DND-41 (cell line): ENCODE data around the gene DDX47.

Source experiments
- ATAC-seq: fragments of 200-7000 bp; cut with Tn5 transposase; 3 replicates; pipeline ENCODE4 v1.9.1; 2021; ENCODE audit warnings: low read depth; ENCODE audit not compliant: insufficient read depth
- DNase-seq: peaks from one replicate; pipeline ENCODE4 v3.0.0-alpha.2; 2020
- H2AFZ ChIP-seq: 2 replicates; pipeline ENCODE4 v1.6.0; 2012; ENCODE audit warnings: low read depth, low read length
- H3K27ac ChIP-seq: 2 replicates; pipeline ENCODE4 v1.5.1; 2012; ENCODE audit warnings: low read length, inconsistent platforms
- H3K27me3 ChIP-seq: fragments of 200-600 bp; sonication (generic); 2 replicates; pipeline ENCODE4 v1.6.0; 2012; ENCODE audit warnings: low read length, mild to moderate bottlenecking, inconsistent platforms; ENCODE audit not compliant: insufficient read depth, poor library complexity
- H3K36me3 ChIP-seq: 2 replicates; pipeline ENCODE4 v1.5.1; 2012; ENCODE audit warnings: low read length, inconsistent platforms; ENCODE audit not compliant: insufficient read depth
- H3K4me1 ChIP-seq: 2 replicates; pipeline ENCODE4 v1.5.1; 2012; ENCODE audit warnings: mild to moderate bottlenecking, low read length; ENCODE audit not compliant: insufficient read depth
- H3K4me2 ChIP-seq: 2 replicates; pipeline ENCODE4 v1.6.0; 2012; ENCODE audit warnings: mild to moderate bottlenecking, moderate library complexity, low read length, inconsistent platforms; ENCODE audit not compliant: insufficient read depth
- H3K4me3 ChIP-seq, 2 experiments: fragments of 200-600 bp in 1 of 2; shearing (Covaris generic) in 1 of 2; 2 replicates each; pipeline ENCODE4 v1.5.1; 2012 to 2016; ENCODE audit warnings: inconsistent platforms in 2 of 2, low read length in 2 of 2, mild to moderate bottlenecking in 2 of 2, low read depth in 1 of 2, moderate library complexity in 1 of 2
- H3K79me2 ChIP-seq: 2 replicates; pipeline ENCODE4 v1.6.0; 2012; ENCODE audit warnings: low read length, inconsistent platforms; ENCODE audit not compliant: insufficient read depth
- H3K9ac ChIP-seq: 2 replicates; pipeline ENCODE4 v1.6.0; 2012; ENCODE audit warnings: low read depth, mild to moderate bottlenecking, inconsistent platforms, low read length, moderate library complexity
- H3K9me3 ChIP-seq: 2 replicates; pipeline ENCODE4 v1.5.1; 2012; ENCODE audit warnings: low read length, moderate library complexity, mild to moderate bottlenecking, inconsistent platforms; ENCODE audit not compliant: insufficient read depth, severe bottlenecking
- H4K20me1 ChIP-seq: 2 replicates; pipeline ENCODE4 v1.6.0; 2012; ENCODE audit warnings: low read length; ENCODE audit not compliant: insufficient read depth
- EZH2 ChIP-seq: IDR thresholded peaks from 3 replicates; pipeline ENCODE4 v1.6.1; 2012; ENCODE audit warnings: borderline replicate concordance, low read depth, mild to moderate bottlenecking, moderate library complexity, low read length, inconsistent platforms; ENCODE audit not compliant: severe bottlenecking
- TF ChIP-seq, protein P1 (sequence below): IDR thresholded peaks from 2 replicates; pipeline ENCODE4 v1.5.1; 2012; ENCODE audit warnings: borderline replicate concordance, low read length, moderate library complexity, mild to moderate bottlenecking; ENCODE audit not compliant: poor library complexity, severe bottlenecking; ENCODE audit errors: extremely low read depth

The DDX47 gene

GRCh38 chr12:12859690-12860089, 46.5 kb downstream of the DDX47 start:
- ATAC-seq (no peak), DNase-seq (no peak)
- Histone ChIP-seq H3K9ac (no peak overlapping the region), H3K79me2 (no peaks in the 10 kb centered on the region), H3K4me1 (no peaks in the 10 kb centered on the region), H3K36me3 (no peaks in the 10 kb centered on the region), H2AFZ (no peak overlapping the region), H3K27ac (no peak overlapping the region), H4K20me1 (no peaks in the 10 kb centered on the region), H3K4me2 (no peak overlapping the region), H3K4me3 (no peak overlapping the region), H3K9me3 (no peaks in the 10 kb centered on the region), H3K27me3 (no peaks in the 10 kb centered on the region)
- TF ChIP-seq EZH2: no peak
- TF ChIP-seq, protein P1, sequence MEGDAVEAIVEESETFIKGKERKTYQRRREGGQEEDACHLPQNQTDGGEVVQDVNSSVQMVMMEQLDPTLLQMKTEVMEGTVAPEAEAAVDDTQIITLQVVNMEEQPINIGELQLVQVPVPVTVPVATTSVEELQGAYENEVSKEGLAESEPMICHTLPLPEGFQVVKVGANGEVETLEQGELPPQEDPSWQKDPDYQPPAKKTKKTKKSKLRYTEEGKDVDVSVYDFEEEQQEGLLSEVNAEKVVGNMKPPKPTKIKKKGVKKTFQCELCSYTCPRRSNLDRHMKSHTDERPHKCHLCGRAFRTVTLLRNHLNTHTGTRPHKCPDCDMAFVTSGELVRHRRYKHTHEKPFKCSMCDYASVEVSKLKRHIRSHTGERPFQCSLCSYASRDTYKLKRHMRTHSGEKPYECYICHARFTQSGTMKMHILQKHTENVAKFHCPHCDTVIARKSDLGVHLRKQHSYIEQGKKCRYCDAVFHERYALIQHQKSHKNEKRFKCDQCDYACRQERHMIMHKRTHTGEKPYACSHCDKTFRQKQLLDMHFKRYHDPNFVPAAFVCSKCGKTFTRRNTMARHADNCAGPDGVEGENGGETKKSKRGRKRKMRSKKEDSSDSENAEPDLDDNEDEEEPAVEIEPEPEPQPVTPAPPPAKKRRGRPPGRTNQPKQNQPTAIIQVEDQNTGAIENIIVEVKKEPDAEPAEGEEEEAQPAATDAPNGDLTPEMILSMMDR: no peak

- no peak overlapping the region for H3K9ac ChIP-seq
- no peaks in the 10 kb centered on the region for H4K20me1 ChIP-seq
- DNase-seq (no peak), ATAC-seq (no peak)
- H3K4me2 ChIP-seq: no peak overlapping the region
- no peaks in the 10 kb centered on the region for H3K79me2 ChIP-seq
- H3K36me3 ChIP-seq: no peaks in the 10 kb centered on the region
- H3K27ac ChIP-seq: no peak overlapping the region
- TF ChIP-seq, protein P1: no peak
- TF ChIP-seq EZH2: no peak
- no peak overlapping the region for H2AFZ ChIP-seq
- no peak overlapping the region for H3K4me3 ChIP-seq
- H3K9me3 ChIP-seq: no peaks in the 10 kb centered on the region
- H3K4me1 ChIP-seq: no peaks in the 10 kb centered on the region
- H3K27me3 ChIP-seq: no peaks in the 10 kb centered on the region
Observed at GRCh38 chr12:12864243-12864642, 51.1 kb downstream of the DDX47 start.

- DNase-seq (no peak), ATAC-seq (no peak)
- Histone ChIP-seq H3K27me3 (no peaks in the 10 kb centered on the region), H3K9me3 (no peaks in the 10 kb centered on the region), H3K4me3 (no peak overlapping the region), H3K27ac (no peak overlapping the region), H3K9ac (no peak overlapping the region), H3K4me1 (no peaks in the 10 kb centered on the region), H2AFZ (no peak overlapping the region), H3K4me2 (no peak overlapping the region), H3K36me3 (no peaks in the 10 kb centered on the region), H3K79me2 (no peaks in the 10 kb centered on the region), H4K20me1 (no peaks in the 10 kb centered on the region)
- TF ChIP-seq, protein P1: no peak
- TF ChIP-seq EZH2: no peak
Observed at GRCh38 chr12:12868477-12869235, 55.5 kb downstream of the DDX47 start.
